GM23248 (cell line): ENCODE measurements around the gene SCP2.

Experiments
- EZH2 ChIP-seq: fragments of 200-600 bp; sonication (generic); IDR thresholded peaks from 2 replicates; pipeline ENCODE4 v1.6.1; 2018; ENCODE audit warnings: antibody characterized with exemption, mild to moderate bottlenecking; ENCODE audit not compliant: insufficient read depth, poor library complexity, severe bottlenecking
- EZH2phosphoT487 ChIP-seq: fragments of 200-600 bp; sonication (generic); IDR thresholded peaks from 2 replicates; pipeline ENCODE4 v1.6.1; 2018; ENCODE audit warnings: antibody characterized with exemption, moderate library complexity, mild to moderate bottlenecking, low read depth; ENCODE audit not compliant: insufficient read depth

DNA sequence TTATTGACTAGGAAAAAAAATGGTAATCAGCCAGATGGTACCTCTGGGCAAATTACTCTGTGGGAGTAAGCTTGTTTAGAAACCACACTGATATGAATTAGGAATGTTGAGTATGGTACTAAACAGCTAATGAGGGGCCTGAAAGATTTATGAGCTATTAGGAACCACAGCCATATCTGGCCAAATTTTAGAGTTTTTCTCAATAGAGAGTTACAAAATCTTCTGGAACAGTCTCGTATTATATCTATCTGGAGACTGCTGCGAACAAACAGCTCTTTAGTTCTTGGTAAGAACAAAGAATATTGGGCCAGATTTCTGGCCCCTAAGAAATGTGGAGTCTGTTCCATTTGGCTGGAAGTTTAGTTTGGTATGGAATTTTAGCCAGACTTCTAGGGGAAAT, 130.1 kb downstream of the SCP2 start:
- TF ChIP-seq EZH2phosphoT487 (no peak), EZH2 (no peak)
